ENCODE measurements around the gene WNT5B. TPM values are rescaled to one million over a fixed set of nuclear protein-coding genes. Genes with fewer than 3 reads are reported as not detected.
"Not testable (repeated sequence)": the region's sequence is repeated elsewhere in the genome, so short reads cannot be mapped to it uniquely, and the experiment has no call there.

Gene WNT5B
- total RNA-seq, 1 donor from 2014 or later: 19.1 TPM

GRCh38 chr12:1595690-1596347 lies 33.2 kb upstream of the WNT5B start:
- DNase-seq (ENCODE audit: low read depth): no peak

- DNase-seq (ENCODE audit: low read depth): no peak
These were observed 30.3 kb upstream of the WNT5B start for GRCh38 chr12:1598757-1599156.

- not testable (repeated sequence) for DNase-seq (ENCODE audit: low read depth)
These were observed 26.3 kb upstream of the WNT5B start for GRCh38 chr12:1602706-1603105.

- DNase-seq (ENCODE audit: low read depth): no peak
These were observed 25.6 kb upstream of the WNT5B start for GRCh38 chr12:1603269-1603993.

GRCh38 chr12:1604464-1604863 lies 24.6 kb upstream of the WNT5B start:
- DNase-seq (ENCODE audit: low read depth): no peak

- DNase-seq (ENCODE audit: low read depth): peak; percentile 90
These were observed 23.7 kb upstream of the WNT5B start for GRCh38 chr12:1605129-1606020.

GRCh38 chr12:1606021-1606622 lies 22.9 kb upstream of the WNT5B start:
- peak; percentile 64 for DNase-seq (ENCODE audit: low read depth)

GRCh38 chr12:1607940-1608712 lies 20.9 kb upstream of the WNT5B start:
- DNase-seq (ENCODE audit: low read depth): no peak

- no peak for DNase-seq (ENCODE audit: low read depth)
These were observed 20.3 kb upstream of the WNT5B start for GRCh38 chr12:1608713-1609119.

- DNase-seq (ENCODE audit: low read depth): no peak
These were observed 18.9 kb upstream of the WNT5B start for GRCh38 chr12:1610072-1610643.

GRCh38 chr12:1611803-1612572 lies 17.0 kb upstream of the WNT5B start:
- DNase-seq (ENCODE audit: low read depth): peak; percentile 57

- no peak for DNase-seq (ENCODE audit: low read depth)
These were observed 15.2 kb upstream of the WNT5B start for GRCh38 chr12:1613860-1614259.

- peak; percentile 89 for DNase-seq (ENCODE audit: low read depth)
These were observed 14.7 kb upstream of the WNT5B start for GRCh38 chr12:1614360-1614759.

- DNase-seq (ENCODE audit: low read depth): no peak
These were observed 12.6 kb upstream of the WNT5B start for GRCh38 chr12:1616233-1617066.

- DNase-seq (ENCODE audit: low read depth): no peak
These were observed 10.5 kb upstream of the WNT5B start for GRCh38 chr12:1618489-1618888.

GRCh38 chr12:1619159-1619558 lies 9.9 kb upstream of the WNT5B start:
- no peak for DNase-seq (ENCODE audit: low read depth)

GRCh38 chr12:1619587-1619986 lies 9.4 kb upstream of the WNT5B start:
- no peak for DNase-seq (ENCODE audit: low read depth)

- no peak for DNase-seq (ENCODE audit: low read depth)
These were observed 8.9 kb upstream of the WNT5B start for GRCh38 chr12:1620092-1620491.

GRCh38 chr12:1622406-1622805 lies 6.6 kb upstream of the WNT5B start:
- DNase-seq (ENCODE audit: low read depth): no peak
